H1 (cell line): ENCODE measurements around the gene BUB1B.

Experiments
- CHD1 ChIP-seq: IDR thresholded peaks from 2 replicates; pipeline ENCODE4 v1.6.1; 2012; ENCODE audit warnings: low read depth, low read length, improper control_type of control experiment
- EP300 ChIP-seq, 2 experiments: IDR thresholded peaks; 1 replicate in 1 of 2; 2 replicates in 1 of 2; pipeline ENCODE4 v1.6.1; 2011 to 2012; ENCODE audit warnings: low read depth in 2 of 2, low read length in 2 of 2, mild to moderate bottlenecking in 2 of 2, borderline replicate concordance in 1 of 2, inconsistent platforms in 1 of 2, moderate library complexity in 1 of 2
- HDAC6 ChIP-seq: IDR thresholded peaks from one replicate; pipeline ENCODE4 v1.7.1; 2012; ENCODE audit warnings: low read depth, mild to moderate bottlenecking, inconsistent platforms, low read length, moderate library complexity
- POLR2A ChIP-seq, 2 experiments: IDR thresholded peaks; 1 replicate in 1 of 2; 2 replicates in 1 of 2; pipeline ENCODE4 v1.6.1; 2011; ENCODE audit warnings: low read depth in 2 of 2, low read length in 2 of 2, mild to moderate bottlenecking in 2 of 2; ENCODE audit errors: control extremely low read depth in 1 of 2
- RFX5 ChIP-seq: IDR thresholded peaks from 2 replicates; pipeline ENCODE4 v1.6.1; 2011; ENCODE audit warnings: low read depth, low read length, improper control_type of control experiment, borderline replicate concordance
- SP1 ChIP-seq: IDR thresholded peaks from 2 replicates; pipeline ENCODE4 v1.6.1; 2011; ENCODE audit warnings: low read depth, low read length
- ZNF274 ChIP-seq: IDR thresholded peaks from 2 replicates; pipeline ENCODE4 v1.7.0; 2012; ENCODE audit warnings: low read length, borderline replicate concordance; ENCODE audit errors: extremely low read depth
- TF ChIP-seq, protein P1 (sequence below), 3 experiments: IDR thresholded peaks; 1 replicate in 2 of 3; 2 replicates in 1 of 3; pipeline versions ENCODE4 v1.5.1 to v1.6.1; 2011; ENCODE audit warnings: low read length in 3 of 3, mild to moderate bottlenecking in 3 of 3, inconsistent platforms in 2 of 3, low read depth in 1 of 3, moderate library complexity in 1 of 3; ENCODE audit not compliant: insufficient read depth in 1 of 3; ENCODE audit errors: control extremely low read depth in 1 of 3
- TF ChIP-seq, protein P2 (sequence below): IDR thresholded peaks from 2 replicates; pipeline ENCODE4 v1.6.1; 2011; ENCODE audit warnings: low read length, improper control_type of control experiment
- TF ChIP-seq, protein P3 (sequence below): IDR thresholded peaks from 2 replicates; pipeline ENCODE4 v1.6.1; 2012; ENCODE audit warnings: low read length, inconsistent platforms

DNA sequence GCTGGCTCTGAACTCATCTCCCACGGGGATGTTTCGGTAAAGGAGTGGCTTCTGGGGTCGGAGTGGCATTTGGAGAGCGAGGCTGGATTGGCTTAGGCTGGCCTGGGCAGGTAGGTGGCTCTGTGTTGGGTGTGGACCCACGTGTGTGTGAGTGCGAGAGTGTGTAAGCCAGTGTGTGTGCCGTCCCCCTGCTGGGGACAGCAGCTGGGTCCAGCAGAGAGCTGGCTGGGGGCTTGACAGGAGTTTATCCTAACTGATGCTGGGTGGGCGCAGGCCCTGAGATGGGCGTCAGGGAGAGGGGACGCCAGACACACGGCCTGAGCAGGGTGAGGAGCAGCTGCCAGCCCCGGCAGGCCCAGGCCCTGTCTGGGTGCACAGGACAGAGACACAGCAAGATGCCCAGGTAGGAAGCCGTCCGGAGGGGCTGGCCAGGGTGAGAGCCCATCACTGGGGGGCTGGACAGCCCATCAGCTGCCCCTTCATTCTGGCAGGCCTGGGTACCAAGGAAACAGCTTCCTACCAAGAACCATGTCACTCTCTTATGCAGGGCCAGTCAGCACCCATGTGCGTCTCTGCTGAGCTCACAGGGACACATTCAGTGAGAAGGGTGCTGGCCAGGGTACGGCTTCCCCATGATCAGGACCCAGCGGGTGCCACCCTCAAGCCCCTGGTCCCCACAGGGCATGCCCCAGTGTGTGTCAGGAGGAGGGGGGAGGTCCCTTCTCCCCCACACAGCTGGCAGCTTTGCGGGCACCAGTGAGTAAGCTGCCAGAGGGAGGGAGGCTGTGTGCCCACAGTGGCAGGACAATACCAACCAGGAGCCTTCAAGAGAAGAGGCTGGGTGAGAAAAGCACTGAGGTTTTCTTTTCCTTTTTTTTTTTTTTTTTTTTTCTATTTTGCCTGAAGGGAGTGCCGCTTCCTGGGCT, 79.1 kb downstream of the BUB1B start:
- no peak for TF ChIP-seq HDAC6
- TF ChIP-seq, protein P1, sequence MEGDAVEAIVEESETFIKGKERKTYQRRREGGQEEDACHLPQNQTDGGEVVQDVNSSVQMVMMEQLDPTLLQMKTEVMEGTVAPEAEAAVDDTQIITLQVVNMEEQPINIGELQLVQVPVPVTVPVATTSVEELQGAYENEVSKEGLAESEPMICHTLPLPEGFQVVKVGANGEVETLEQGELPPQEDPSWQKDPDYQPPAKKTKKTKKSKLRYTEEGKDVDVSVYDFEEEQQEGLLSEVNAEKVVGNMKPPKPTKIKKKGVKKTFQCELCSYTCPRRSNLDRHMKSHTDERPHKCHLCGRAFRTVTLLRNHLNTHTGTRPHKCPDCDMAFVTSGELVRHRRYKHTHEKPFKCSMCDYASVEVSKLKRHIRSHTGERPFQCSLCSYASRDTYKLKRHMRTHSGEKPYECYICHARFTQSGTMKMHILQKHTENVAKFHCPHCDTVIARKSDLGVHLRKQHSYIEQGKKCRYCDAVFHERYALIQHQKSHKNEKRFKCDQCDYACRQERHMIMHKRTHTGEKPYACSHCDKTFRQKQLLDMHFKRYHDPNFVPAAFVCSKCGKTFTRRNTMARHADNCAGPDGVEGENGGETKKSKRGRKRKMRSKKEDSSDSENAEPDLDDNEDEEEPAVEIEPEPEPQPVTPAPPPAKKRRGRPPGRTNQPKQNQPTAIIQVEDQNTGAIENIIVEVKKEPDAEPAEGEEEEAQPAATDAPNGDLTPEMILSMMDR (IDR thresholded peaks at IDR 0.05; ENCODE audit: control extremely low read depth in 1 of 3, insufficient read depth in 1 of 3, low read depth in 1 of 3, low read length in 3 of 3): no peak
- TF ChIP-seq, protein P2, sequence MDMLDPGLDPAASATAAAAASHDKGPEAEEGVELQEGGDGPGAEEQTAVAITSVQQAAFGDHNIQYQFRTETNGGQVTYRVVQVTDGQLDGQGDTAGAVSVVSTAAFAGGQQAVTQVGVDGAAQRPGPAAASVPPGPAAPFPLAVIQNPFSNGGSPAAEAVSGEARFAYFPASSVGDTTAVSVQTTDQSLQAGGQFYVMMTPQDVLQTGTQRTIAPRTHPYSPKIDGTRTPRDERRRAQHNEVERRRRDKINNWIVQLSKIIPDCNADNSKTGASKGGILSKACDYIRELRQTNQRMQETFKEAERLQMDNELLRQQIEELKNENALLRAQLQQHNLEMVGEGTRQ: no peak
- TF ChIP-seq, protein P3, sequence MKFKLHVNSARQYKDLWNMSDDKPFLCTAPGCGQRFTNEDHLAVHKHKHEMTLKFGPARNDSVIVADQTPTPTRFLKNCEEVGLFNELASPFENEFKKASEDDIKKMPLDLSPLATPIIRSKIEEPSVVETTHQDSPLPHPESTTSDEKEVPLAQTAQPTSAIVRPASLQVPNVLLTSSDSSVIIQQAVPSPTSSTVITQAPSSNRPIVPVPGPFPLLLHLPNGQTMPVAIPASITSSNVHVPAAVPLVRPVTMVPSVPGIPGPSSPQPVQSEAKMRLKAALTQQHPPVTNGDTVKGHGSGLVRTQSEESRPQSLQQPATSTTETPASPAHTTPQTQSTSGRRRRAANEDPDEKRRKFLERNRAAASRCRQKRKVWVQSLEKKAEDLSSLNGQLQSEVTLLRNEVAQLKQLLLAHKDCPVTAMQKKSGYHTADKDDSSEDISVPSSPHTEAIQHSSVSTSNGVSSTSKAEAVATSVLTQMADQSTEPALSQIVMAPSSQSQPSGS: no peak
- no peak for TF ChIP-seq POLR2A (IDR thresholded peaks at IDR 0.05; ENCODE audit: control extremely low read depth in 1 of 2, low read depth in 2 of 2, low read length in 2 of 2)
- TF ChIP-seq SP1: no peak
- no peak for TF ChIP-seq CHD1
- no peak for TF ChIP-seq EP300 (IDR thresholded peaks at IDR 0.05; ENCODE audit: borderline replicate concordance in 1 of 2, low read depth in 2 of 2, low read length in 2 of 2)
- no peak for TF ChIP-seq ZNF274
- no peak for TF ChIP-seq RFX5
